Dermis blood vessel endothelial cell (primary cell): ENCODE measurements around the gene PRR16. TPM values are rescaled to one million over a fixed set of nuclear protein-coding genes. Genes with fewer than 3 reads are reported as not detected.

ENCODE experiments used
- DNase-seq: peaks from one replicate; pipeline ENCODE4 v3.0.0; 2010
- total RNA-seq: library from RNA; depleted of rRNA; stranded (reverse); fragments of >200 nt; gene quantifications from 2 replicates; pipeline ENCODE4 v1.2.3, GENCODE V29; 2014

PRR16 gene
- total RNA-seq, 1 donor from 2014 or later, result not detected

- DNase-seq, result no peak
Observed at GRCh38 chr5:120518581-120518980, 54.5 kb downstream of the PRR16 start.

- DNase-seq, result no peak
Observed at GRCh38 chr5:120527251-120527650, 63.2 kb downstream of the PRR16 start.

- DNase-seq, result no peak
Observed at GRCh38 chr5:120528609-120529008, 64.5 kb downstream of the PRR16 start.

- no peak for DNase-seq
Observed at GRCh38 chr5:120529386-120529785, 65.3 kb downstream of the PRR16 start.

- no peak for DNase-seq
Observed at GRCh38 chr5:120531215-120531614, 67.1 kb downstream of the PRR16 start.

- no peak for DNase-seq
Observed at GRCh38 chr5:120532835-120533234, 68.7 kb downstream of the PRR16 start.

GRCh38 chr5:120533581-120533980 is 69.5 kb downstream of the PRR16 start:
- DNase-seq, result no peak

- DNase-seq, result no peak
Observed at GRCh38 chr5:120535900-120536299, 71.8 kb downstream of the PRR16 start.

GRCh38 chr5:120538149-120538548 is 74.0 kb downstream of the PRR16 start:
- DNase-seq, result no peak

GRCh38 chr5:120538644-120539043 is 74.5 kb downstream of the PRR16 start:
- DNase-seq, result no peak

- DNase-seq, result no peak
Observed at GRCh38 chr5:120539471-120539870, 75.4 kb downstream of the PRR16 start.

- DNase-seq, result no peak
Observed at GRCh38 chr5:120540097-120540496, 76.0 kb downstream of the PRR16 start.

- DNase-seq, result no peak
Observed at GRCh38 chr5:120544043-120544442, 79.9 kb downstream of the PRR16 start.

GRCh38 chr5:120545007-120545406 is 80.9 kb downstream of the PRR16 start:
- no peak for DNase-seq

GRCh38 chr5:120545951-120546350 is 81.9 kb downstream of the PRR16 start:
- no peak for DNase-seq

- DNase-seq, result no peak
Observed at GRCh38 chr5:120546922-120547321, 82.8 kb downstream of the PRR16 start.

GRCh38 chr5:120550358-120550757 is 86.3 kb downstream of the PRR16 start:
- DNase-seq, result no peak

GRCh38 chr5:120552638-120553037 is 88.5 kb downstream of the PRR16 start:
- DNase-seq, result no peak

- DNase-seq, result no peak
Observed at GRCh38 chr5:120555345-120555744, 91.2 kb downstream of the PRR16 start.

GRCh38 chr5:120564013-120564412 is 99.9 kb downstream of the PRR16 start:
- DNase-seq, result no peak

GRCh38 chr5:120567066-120567465 is 103.0 kb downstream of the PRR16 start:
- DNase-seq, result no peak

GRCh38 chr5:120567921-120568320 is 103.8 kb downstream of the PRR16 start:
- DNase-seq, result no peak

- DNase-seq, result no peak
Observed at GRCh38 chr5:120568711-120569110, 104.6 kb downstream of the PRR16 start.

GRCh38 chr5:120576588-120576987 is 112.5 kb downstream of the PRR16 start:
- DNase-seq, result no peak

GRCh38 chr5:120582635-120583034 is 118.5 kb downstream of the PRR16 start:
- no peak for DNase-seq

- DNase-seq, result no peak
Observed at GRCh38 chr5:120586646-120587045, 122.5 kb downstream of the PRR16 start.
